NAMALWA (cell line): ENCODE results near the gene DGKQ.
A peak's percentile ranks its signal among the peaks of the same experiment; 100 is the strongest.

Source experiments
- DNase-seq: peaks from one replicate; pipeline ENCODE4 v3.0.0-alpha.2; 2015; ENCODE audit warnings: low spot score

Gene DGKQ

GRCh38 chr4:973431-974397, at the start of gene DGKQ:
Gene DGKQ (minus strand): TSS chr4:973569. CDS start chr4:973482, 87 bp downstream.
- DNase-seq = peak; percentile 82

DNA sequence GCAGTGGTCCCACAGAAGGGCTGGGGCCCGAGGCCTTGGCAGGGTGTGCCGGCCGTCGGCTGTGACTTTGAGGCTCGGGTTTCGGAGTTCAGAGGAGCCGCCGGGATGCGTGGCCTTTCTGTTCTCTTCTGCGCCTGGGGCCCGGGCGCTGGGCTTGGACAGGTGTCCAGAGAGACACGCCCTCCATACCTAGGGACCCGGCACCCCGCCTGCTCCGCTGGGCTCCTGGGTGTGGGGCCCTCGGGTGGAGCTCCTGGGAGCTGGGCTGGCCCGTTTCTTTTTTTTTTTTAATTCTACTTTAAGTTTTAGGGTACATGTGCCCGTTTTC, 49.3 kb upstream of the DGKQ start:
- no peak for DNase-seq

GRCh38 chr4:1022051-1022738, 48.8 kb upstream of the DGKQ start:
- DNase-seq = no peak

GRCh38 chr4:1021386-1022050, 48.1 kb upstream of the DGKQ start:
- DNase-seq = peak; percentile 79

DNA sequence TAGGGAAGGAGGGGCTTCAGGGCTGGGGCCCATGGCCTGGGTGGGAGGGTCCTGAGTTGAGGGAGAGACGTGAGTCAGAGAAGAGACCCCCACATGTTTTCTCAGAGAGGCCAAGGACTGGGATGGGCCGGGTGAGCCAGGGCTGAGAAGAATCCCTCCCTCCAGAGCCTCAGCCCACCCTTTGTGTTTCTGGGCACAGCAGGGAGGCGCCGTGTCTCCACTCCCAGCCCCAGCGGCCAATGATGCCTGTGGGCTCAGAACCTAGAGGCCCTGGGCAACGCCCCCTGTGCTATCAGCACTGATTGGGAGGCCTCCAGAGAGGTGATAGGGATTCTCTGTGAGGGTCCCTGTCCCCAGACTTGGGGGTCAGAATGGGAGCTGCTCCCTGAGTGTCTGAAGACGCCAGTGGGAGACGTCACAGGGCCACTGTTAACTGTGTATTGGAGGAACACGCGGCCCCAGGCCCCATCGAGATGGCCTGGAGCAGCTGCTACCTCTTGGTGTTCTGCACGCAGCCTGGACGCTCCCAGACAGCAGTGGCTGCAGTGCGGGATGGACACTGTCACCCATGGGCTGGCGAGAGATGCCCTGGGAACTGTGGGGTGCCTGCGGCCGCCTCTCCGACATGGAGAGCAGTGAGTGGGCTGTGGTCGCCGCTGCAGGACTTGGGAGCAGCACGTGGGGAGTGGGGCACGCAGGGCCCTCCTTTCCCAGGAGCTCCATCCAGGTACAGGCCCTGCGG, 46.5 kb upstream of the DGKQ start:
- peak; percentile 32 for DNase-seq

DNA sequence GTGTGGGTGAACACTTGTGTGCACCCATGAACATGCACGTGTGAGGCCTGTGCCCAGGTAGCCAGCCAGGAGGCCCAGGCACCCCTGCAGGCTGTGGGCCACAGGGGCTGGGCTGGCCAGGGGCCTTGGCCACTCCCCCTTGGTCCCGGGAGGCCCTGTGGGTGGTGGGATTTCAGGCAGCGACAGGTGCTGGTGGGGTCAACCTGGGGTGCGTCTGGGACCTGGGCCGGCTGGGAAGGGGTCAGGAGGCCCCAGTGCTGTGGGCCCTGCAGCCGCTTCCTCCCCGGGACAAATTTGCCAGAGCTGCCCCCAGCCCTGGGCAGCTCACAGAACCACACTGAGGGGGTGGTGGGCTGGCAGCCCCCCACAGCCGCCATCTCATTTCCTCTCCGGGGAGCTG, 46.0 kb upstream of the DGKQ start:
- no peak for DNase-seq

DNA sequence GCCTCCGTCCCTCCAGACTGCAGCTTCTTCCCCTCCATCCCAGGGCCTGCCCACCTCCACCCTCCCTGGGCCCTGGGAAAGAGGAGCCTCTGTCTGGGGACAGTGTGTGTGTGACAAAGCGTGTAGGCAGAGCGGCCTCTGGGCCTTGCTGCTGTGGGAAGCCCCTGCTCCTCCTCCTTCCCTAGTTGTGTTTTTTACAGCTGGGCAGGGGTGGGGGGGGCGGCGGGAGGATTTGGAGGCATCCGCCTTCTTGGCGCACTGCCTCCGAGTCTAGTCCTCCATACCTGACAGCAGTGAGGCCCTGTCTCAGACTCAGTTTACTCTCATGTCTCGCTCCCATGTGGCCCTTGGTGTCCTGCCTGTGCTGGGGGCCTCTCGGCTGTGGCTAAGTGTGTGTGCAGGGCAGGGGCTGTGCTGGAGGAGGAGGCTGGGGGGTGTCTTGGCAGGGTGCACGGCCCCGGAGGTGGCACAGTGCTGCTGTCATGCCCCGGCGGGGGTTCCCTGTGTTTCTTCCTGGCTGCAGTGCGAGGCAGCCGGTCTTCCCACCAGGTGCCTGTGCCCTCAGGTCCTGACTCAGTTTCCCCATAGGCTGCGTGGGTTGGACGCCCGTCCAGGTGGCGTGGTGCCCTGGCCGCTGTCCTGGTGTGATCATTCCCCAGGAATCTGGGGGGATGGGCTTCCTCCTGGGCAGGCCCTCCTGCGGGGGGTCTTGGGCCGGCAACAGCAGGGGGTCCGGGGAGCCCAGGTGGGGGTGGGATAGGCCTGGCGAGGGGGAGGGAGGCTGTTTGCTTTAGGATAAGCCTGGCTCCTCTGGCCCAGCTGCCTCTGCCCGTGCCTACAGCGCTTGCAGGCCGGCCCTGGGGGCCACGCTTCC, 45.0 kb upstream of the DGKQ start:
- DNase-seq = no peak

DNA sequence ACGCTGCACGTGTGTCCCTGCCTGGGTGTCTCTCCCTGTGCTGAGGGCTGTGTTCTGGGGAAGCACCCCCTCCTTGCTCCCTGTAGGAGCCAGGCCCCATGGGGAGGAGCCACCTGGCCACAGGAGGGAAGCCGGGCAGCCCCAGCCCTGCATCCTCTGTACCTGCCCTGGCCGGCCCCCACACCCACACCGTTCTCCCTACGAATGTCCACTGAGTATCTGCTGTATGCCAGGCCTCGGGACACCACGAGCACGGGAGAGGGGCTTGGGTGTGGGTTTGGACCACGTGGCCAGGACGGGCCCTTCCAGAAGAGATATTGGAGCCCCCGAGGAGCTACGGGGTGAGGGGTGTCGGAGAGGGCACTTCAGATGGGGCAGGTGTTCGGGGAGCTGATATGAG, 44.3 kb upstream of the DGKQ start:
- DNase-seq = no peak

GRCh38 chr4:1017211-1017610, 43.8 kb upstream of the DGKQ start:
- DNase-seq = no peak

GRCh38 chr4:1015746-1016145, 42.4 kb upstream of the DGKQ start:
- DNase-seq = no peak

DNA sequence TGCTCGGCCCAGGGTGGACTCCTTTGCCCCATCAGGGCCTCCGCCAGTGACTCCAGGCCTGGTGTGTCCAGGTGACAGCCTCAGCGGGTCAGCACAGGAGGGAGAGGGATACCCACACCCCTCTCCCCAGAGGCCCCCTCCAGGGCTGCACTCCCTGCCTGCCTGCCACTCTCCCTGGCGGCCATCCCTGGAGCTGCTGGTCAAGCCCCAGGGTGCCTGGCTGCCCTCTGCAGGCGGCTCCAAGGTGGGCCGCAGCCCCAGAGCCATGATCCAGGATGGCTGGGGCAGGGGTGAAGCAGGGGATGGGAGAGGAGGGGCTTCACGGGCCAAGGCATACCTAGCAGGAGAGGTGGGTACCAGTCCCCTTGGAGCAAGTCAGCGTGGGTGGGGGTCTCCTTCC, 41.8 kb upstream of the DGKQ start:
- no peak for DNase-seq

DNA sequence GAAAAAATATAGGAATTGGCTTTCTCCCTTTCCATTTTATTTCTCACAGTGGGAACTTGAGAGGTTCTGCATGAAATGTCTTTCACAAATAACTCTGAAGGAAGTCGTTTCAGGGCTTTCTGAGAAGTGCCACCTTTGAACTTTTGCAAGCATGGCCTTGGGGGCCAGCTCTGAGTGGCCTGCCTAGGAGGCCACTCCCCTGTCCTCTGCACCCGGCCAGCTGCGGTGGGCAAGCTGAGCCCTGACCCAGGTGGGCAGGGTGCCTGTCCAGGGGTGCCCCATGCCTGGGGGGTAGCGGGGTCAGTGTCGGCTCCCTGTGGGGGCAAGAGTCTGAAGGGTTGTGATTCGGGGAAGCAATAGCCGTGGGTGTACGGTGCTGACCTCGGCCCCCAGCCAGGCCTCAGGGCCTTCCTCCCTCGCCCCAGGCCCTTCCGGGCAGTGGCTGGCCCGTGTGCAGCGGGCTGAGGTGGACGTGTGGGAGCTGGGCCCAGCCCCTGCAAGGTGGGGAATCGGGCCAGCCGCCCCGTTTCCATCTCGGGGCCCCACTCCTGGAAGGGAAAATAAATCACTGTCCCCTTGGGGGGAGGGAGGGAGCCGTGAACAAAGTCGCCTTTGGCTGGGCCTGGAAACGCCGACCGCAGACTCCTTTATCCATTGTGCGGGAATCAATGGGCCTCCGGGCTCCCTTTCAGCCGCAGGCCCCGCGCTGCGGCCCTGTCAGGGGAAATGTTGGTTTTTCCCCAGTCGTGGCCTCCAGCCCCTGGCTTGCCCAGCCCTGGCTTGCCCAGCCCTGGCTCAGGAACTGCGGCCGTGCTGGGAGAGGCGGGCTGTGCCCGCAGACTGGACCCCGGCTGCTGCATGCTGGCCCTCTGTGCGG, 41.2 kb upstream of the DGKQ start:
- no peak for DNase-seq

GRCh38 chr4:1013225-1014073, 40.1 kb upstream of the DGKQ start:
- DNase-seq = no peak

DNA sequence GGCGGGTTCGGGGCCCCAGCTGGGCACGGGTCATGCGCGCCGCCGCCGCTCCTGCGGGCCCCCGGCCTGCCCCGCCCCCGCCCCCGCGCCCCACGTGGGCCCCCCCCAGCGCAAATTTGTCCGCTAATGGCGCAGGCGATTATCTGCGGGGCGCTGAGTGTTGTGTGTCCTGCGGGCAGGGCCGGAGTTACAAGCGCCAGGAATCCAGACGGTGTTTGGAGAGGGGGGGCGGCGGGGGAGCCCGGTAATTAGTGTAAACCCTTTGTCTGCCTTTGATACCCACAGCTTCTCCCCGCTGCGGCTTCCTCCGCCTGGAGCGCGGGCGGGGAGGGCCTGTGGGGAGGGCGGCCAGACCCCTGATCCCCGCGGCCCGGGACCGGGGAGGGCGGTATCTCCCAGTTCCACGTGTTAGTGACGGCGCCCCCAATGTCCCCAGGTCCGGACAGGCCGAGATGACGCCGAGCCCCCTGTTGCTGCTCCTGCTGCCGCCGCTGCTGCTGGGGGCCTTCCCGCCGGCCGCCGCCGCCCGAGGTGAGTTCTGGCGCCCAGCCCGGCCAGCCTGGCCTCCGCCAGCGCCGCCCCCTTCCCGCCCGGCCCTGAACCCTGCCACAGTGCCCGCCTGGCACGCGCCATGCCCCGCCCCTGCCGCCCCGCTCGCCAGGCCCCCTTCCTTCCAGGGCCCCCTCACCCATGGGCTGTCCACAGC, 38.8 kb upstream of the DGKQ start:
- DNase-seq = no peak

GRCh38 chr4:1011666-1012033, 38.3 kb upstream of the DGKQ start:
- no peak for DNase-seq

- peak; percentile 85 for DNase-seq
Measured at GRCh38 chr4:1011022-1011665, 37.8 kb upstream of the DGKQ start, which contains the start of gene FGFRL1. Gene FGFRL1 (plus strand): TSS chr4:1011626. CDS start chr4:1012486, 860 bp downstream.

GRCh38 chr4:1010395-1011021, 37.1 kb upstream of the DGKQ start:
- DNase-seq = peak; percentile 31
